ENCODE data around the gene TNPO2. TPM values are rescaled to one million over a fixed set of nuclear protein-coding genes. Genes with fewer than 3 reads are reported as not detected.

The TNPO2 gene
- total and polyA plus RNA-seq, 2 donors, result 35.4 to 50.7 TPM

DNA sequence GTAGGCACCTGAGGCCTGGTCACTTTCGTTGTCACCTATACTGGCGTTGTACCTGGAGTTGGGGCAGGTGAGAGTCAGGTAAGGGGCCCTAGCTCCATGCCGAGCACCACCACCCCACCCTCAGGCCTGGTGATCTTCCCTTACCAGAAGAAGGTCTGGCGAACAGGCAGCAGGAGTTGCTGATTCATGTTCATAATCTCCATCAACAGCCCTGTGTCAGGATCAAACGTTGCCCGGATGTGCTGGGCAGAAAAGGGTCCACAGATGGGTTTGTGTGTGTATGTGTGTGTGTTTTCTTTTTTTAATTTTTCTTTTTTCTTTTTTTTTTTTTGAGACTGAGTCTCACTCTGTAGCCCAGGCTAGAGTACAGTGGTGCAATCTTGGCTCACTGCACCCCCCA is 71.5 kb downstream of the TNPO2 start:
- Histone ChIP-seq H3K4me3 (ENCODE audit: low read depth, low read length) (no peak overlapping the region), H3K27ac (ENCODE audit: low read depth) (no peak overlapping the region), H3K4me1 (ENCODE audit: insufficient read depth) (no peaks in the 10 kb centered on the region), H3K36me3 (ENCODE audit: insufficient read depth) (peaks cover 1% of the 10 kb centered on the region)
- no peak for DNase-seq (ENCODE audit: extremely low spot score)
- WGBS, result 97% methylated on average over 6 of the region's 6 CpGs

DNA sequence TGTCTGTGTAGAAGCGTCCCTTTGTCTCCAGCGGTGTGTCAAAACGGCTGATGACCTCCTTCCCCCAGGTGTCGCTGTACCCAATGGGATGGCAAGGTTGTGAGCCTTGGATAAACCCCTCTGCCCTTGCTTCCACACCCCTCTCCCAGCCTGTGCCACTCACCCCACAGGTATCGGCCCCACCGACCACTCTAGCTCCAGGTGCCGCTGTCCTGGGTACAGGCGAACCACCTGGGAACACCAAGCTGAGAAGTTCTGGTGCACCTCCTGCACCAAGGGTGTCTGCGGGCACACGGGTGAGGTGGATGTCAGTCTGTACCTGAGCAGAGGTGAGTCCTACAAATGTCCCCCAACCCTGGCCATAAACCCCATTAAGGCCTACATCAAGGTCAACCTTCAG is 73.8 kb downstream of the TNPO2 start:
- H3K4me3 ChIP-seq (ENCODE audit: low read depth, low read length), result no peak overlapping the region
- WGBS, result 97% methylated on average over 10 of the region's 10 CpGs
- H3K27ac ChIP-seq (ENCODE audit: low read depth), result no peak overlapping the region
- H3K4me1 ChIP-seq (ENCODE audit: insufficient read depth), result no peaks in the 10 kb centered on the region
- no peak for DNase-seq (ENCODE audit: extremely low spot score)
- H3K36me3 ChIP-seq (ENCODE audit: insufficient read depth), result no peaks in the 10 kb centered on the region

Small RNA genes lying within 50 kb of the gene (small RNA-seq; reads per million reads assigned to genes)
- gene SNORD41, result 136 reads per million, percentile 97 among the genes with 10 or more reads in this experiment

Other genes with a start within 250 kb of the TNPO2 start
- 16.1 TPM for gene ZNF709, start 239.1 kb downstream of the TNPO2 start, total RNA-seq
- 1.1 TPM for gene ZNF709, start 239.1 kb downstream of the TNPO2 start, polyA plus RNA-seq
- gene ZNF564, start 172.4 kb downstream of the TNPO2 start, total RNA-seq, result 25.0 TPM
- 6.6 TPM for gene ZNF564, start 172.4 kb downstream of the TNPO2 start, polyA plus RNA-seq
- 9.0 TPM for gene ZNF490, start 113.1 kb downstream of the TNPO2 start, total RNA-seq
- gene ZNF490, start 113.1 kb downstream of the TNPO2 start, polyA plus RNA-seq, result 1.0 TPM
- 38.3 TPM for gene ZNF791, start 113.0 kb downstream of the TNPO2 start, total RNA-seq
- 12.0 TPM for gene ZNF791, start 113.0 kb downstream of the TNPO2 start, polyA plus RNA-seq
- gene MAN2B1, start 57.2 kb downstream of the TNPO2 start, total RNA-seq, result 31.1 TPM
- 60.0 TPM for gene MAN2B1, start 57.2 kb downstream of the TNPO2 start, polyA plus RNA-seq
- 5.1 TPM for gene WDR83, start 57.1 kb downstream of the TNPO2 start, total RNA-seq
- 17.5 TPM for gene WDR83, start 57.1 kb downstream of the TNPO2 start, polyA plus RNA-seq
- gene DHPS, start 42.1 kb downstream of the TNPO2 start, total RNA-seq, result 29.9 TPM
- 99.0 TPM for gene DHPS, start 42.1 kb downstream of the TNPO2 start, polyA plus RNA-seq
- gene GNG14, start 35.9 kb downstream of the TNPO2 start, total RNA-seq, result not detected
- gene GNG14, start 35.9 kb downstream of the TNPO2 start, polyA plus RNA-seq, result not detected
- gene FBXW9, start 27.3 kb downstream of the TNPO2 start, total RNA-seq, result 2.6 TPM
- 8.9 TPM for gene FBXW9, start 27.3 kb downstream of the TNPO2 start, polyA plus RNA-seq
- 59.5 TPM for gene TRIR, start 10.8 kb upstream of the TNPO2 start, total RNA-seq
- 285 TPM for gene TRIR, start 10.8 kb upstream of the TNPO2 start, polyA plus RNA-seq
- 22.7 TPM for gene GET3, start 13.6 kb upstream of the TNPO2 start, total RNA-seq
- gene GET3, start 13.6 kb upstream of the TNPO2 start, polyA plus RNA-seq, result 84.4 TPM
- not detected for gene BEST2, start 27.9 kb upstream of the TNPO2 start, total RNA-seq
- gene BEST2, start 27.9 kb upstream of the TNPO2 start, polyA plus RNA-seq, result not detected
- gene HOOK2, start 51.6 kb upstream of the TNPO2 start, total RNA-seq, result 30.2 TPM
- gene HOOK2, start 51.6 kb upstream of the TNPO2 start, polyA plus RNA-seq, result 28.4 TPM
- 107 TPM for gene JUNB, start 67.6 kb upstream of the TNPO2 start, total RNA-seq
- gene JUNB, start 67.6 kb upstream of the TNPO2 start, polyA plus RNA-seq, result 545 TPM
- 74.2 TPM for gene PRDX2, start 77.9 kb upstream of the TNPO2 start, total RNA-seq
- 245 TPM for gene PRDX2, start 77.9 kb upstream of the TNPO2 start, polyA plus RNA-seq
- not detected for gene THSD8, start 78.1 kb upstream of the TNPO2 start, total RNA-seq
- gene THSD8, start 78.1 kb upstream of the TNPO2 start, polyA plus RNA-seq, result not detected
- 9.5 TPM for gene RNASEH2A, start 82.7 kb upstream of the TNPO2 start, total RNA-seq
- 12.8 TPM for gene RNASEH2A, start 82.7 kb upstream of the TNPO2 start, polyA plus RNA-seq
- gene RTBDN, start 110.6 kb upstream of the TNPO2 start, total RNA-seq, result not detected
- gene RTBDN, start 110.6 kb upstream of the TNPO2 start, polyA plus RNA-seq, result 0.65 TPM
- 0.74 TPM for gene MAST1, start 114.6 kb upstream of the TNPO2 start, total RNA-seq
- gene MAST1, start 114.6 kb upstream of the TNPO2 start, polyA plus RNA-seq, result 1.1 TPM
- gene DNASE2, start 157.5 kb upstream of the TNPO2 start, total RNA-seq, result 10.6 TPM
- 58.9 TPM for gene DNASE2, start 157.5 kb upstream of the TNPO2 start, polyA plus RNA-seq
- gene KLF1, start 163.3 kb upstream of the TNPO2 start, total RNA-seq, result 0.26 TPM
- gene KLF1, start 163.3 kb upstream of the TNPO2 start, polyA plus RNA-seq, result 0.08 TPM
- 13.8 TPM for gene GCDH, start 167.2 kb upstream of the TNPO2 start, total RNA-seq
- gene GCDH, start 167.2 kb upstream of the TNPO2 start, polyA plus RNA-seq, result 54.5 TPM
- gene SYCE2, start 195.4 kb upstream of the TNPO2 start, total RNA-seq, result 0.85 TPM
- 0.10 TPM for gene SYCE2, start 195.4 kb upstream of the TNPO2 start, polyA plus RNA-seq
- gene FARSA, start 209.8 kb upstream of the TNPO2 start, total RNA-seq, result 27.2 TPM
- 51.3 TPM for gene FARSA, start 209.8 kb upstream of the TNPO2 start, polyA plus RNA-seq
- gene CALR, start 214.7 kb upstream of the TNPO2 start, total RNA-seq, result 350 TPM
- gene CALR, start 214.7 kb upstream of the TNPO2 start, polyA plus RNA-seq, result 366 TPM
- 29.5 TPM for gene RAD23A, start 221.9 kb upstream of the TNPO2 start, total RNA-seq
- gene RAD23A, start 221.9 kb upstream of the TNPO2 start, polyA plus RNA-seq, result 129 TPM
- 7.3 TPM for gene GADD45GIP1, start 233.3 kb upstream of the TNPO2 start, total RNA-seq
- 45.9 TPM for gene GADD45GIP1, start 233.3 kb upstream of the TNPO2 start, polyA plus RNA-seq
- gene DAND5, start 245.6 kb upstream of the TNPO2 start, total RNA-seq, result not detected
- gene DAND5, start 245.6 kb upstream of the TNPO2 start, polyA plus RNA-seq, result not detected